Measurements from ENCODE around the gene PTPRN2.
"Not testable (repeated sequence)": the region's sequence is repeated elsewhere in the genome, so short reads cannot be mapped to it uniquely, and the experiment has no call there.

PTPRN2 gene

GRCh38 chr7:158419238-158419785, 168.3 kb downstream of the PTPRN2 start:
- no peak for DNase-seq (ENCODE audit: low spot score)

DNA sequence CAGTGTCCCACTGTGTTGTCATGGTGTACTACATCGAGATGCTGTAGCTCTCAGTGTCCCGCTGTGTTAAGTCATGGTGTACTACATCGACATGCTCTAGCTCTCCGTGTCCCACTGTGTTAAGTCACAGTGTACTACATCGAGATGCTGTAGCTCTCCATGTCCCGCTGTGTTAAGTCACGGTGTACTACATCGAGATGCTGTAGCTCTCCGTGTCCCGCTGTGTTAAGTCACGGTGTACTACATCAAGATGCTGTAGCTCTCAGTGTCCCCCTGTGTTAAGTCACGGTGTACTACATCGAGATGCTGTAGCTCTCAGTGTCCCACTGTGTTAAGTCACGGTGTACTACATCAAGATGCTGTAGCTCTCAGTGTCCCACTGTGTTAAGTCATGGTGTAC, 169.2 kb downstream of the PTPRN2 start:
- not testable (repeated sequence) for DNase-seq (ENCODE audit: low spot score)

- DNase-seq (ENCODE audit: low spot score): no peak
Measured at GRCh38 chr7:158416283-158416933, 171.2 kb downstream of the PTPRN2 start.

GRCh38 chr7:158415316-158415715, 172.3 kb downstream of the PTPRN2 start:
- no peak for DNase-seq (ENCODE audit: low spot score)

DNA sequence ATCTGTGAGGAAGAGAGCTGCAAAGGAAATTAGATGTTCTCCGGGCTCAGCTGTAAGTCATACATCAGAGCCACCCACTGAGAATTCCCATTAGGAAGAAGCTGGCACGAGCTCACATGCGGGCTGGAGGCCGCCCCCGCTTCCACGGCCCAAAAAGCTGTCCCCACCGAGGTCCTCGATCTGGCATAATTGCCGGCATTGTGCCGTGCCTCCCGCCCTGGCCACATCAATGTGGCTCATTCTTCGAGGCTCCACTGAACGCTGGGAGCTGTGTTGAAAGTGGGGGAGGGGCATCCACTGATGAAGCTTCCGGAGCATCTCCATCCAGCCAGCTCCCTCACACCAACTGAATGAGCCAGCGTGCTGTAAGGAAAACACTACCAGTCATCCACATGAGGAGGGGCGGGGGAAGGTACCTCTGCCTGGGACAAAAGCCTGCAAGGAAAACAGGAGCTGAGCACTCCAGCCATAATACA, 173.1 kb downstream of the PTPRN2 start:
- peak; percentile 56 for DNase-seq (ENCODE audit: low spot score)

GRCh38 chr7:158414002-158414401, 173.6 kb downstream of the PTPRN2 start:
- no peak for DNase-seq (ENCODE audit: low spot score)

DNA sequence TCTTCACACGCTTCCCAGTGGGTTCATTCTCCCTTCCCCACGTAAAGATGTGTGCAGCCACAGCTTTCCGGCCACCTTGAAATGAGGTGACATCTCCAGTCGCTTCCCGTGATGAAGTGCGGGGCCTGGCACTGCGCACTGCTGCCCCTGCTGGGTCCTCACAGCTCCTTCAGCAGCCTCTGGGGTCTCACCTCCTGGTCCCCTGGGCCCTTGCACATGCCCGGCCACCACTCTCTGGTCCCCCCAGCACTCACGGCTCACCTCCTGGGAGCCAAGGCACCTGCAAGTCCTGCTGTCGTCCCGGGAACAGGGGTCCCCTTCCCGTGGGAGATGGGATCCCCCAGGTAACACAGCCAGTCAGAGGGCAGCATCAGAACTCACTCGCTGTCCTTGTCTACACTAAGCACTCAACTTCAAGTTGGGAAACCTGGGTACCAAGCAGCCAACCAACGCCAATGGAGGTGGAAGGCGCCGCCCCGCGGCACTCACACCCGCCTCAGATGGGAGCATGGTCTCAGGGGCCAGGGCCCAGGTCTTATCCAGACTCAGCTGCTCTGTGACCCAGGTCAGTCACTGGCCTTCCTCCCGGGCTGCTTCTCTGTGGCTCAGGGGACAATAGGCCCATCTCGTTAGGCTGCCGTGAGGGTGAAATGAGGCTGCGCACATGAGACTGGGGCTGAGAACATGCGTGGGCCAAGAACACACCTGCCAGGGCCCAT, 176.2 kb downstream of the PTPRN2 start:
- no peak for DNase-seq (ENCODE audit: low spot score)

GRCh38 chr7:158410720-158411119, 176.9 kb downstream of the PTPRN2 start:
- no peak for DNase-seq (ENCODE audit: low spot score)

DNA sequence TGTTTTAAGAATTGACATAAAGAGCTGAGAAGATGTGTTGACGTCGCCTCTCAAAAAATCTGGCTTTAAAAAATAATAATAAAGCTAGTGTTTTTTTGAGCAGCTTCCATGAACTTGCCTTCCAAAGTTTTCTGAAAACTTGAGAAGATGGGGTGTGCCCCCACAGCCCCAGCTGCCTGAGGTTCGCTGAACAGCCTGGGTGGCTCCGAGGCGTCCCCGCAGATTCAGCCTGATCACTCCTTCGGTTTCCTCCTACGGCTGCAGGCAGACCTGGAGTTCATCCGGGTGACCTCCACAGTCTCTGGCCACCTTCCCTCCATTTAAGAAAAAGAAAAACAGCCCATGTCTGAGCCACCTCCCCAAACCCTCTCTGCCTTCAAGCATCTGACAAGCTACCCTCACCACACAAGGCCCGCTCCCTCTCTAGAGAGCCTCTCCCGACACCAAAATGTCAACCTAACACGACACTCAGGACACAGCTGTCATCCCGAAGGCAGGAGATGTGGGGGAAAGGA, 177.8 kb downstream of the PTPRN2 start:
- DNase-seq (ENCODE audit: low spot score): no peak

- no peak for DNase-seq (ENCODE audit: low spot score)
Measured at GRCh38 chr7:158409120-158409519, 178.5 kb downstream of the PTPRN2 start.

- DNase-seq (ENCODE audit: low spot score): no peak
Measured at GRCh38 chr7:158408318-158408920, 179.2 kb downstream of the PTPRN2 start.

DNA sequence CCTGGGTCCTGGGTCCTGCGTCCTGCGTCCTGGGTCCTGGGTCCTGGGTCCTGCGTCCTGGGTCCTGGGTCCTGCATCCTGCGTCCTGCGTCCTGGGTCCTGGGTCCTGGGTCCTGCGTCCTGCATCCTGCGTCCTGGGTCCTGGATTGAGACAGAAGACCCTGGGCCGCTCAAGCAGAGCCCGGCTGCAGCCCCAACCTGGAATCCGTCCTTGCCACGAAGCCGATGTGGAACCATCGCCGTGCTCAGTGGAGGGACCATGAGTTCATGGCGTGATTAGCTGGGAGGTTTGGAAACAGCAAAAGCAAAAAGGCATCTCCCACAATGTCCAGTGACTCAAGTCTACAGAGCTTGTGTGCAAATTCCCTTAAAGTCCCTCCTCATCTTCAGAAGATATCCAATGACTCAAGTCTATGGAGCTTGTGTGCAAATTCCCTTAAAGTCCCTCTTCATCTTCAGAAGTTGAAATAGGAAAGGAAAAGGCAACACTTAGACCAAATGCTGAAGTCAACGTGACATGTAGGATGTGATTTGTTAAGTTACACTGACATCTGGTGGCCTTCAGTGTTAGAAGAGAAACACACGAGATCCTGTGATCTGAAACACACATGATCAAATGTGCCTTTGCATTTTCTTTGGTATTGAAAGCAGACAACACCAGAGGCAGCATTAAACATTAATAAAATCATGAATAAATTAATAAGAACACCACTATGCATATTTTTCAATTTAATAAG, 179.9 kb downstream of the PTPRN2 start:
- peak; percentile 59 for DNase-seq (ENCODE audit: low spot score)

- DNase-seq (ENCODE audit: low spot score): no peak
Measured at GRCh38 chr7:158406801-158407200, 180.8 kb downstream of the PTPRN2 start.

GRCh38 chr7:158406364-158406763, 181.3 kb downstream of the PTPRN2 start:
- no peak for DNase-seq (ENCODE audit: low spot score)

DNA sequence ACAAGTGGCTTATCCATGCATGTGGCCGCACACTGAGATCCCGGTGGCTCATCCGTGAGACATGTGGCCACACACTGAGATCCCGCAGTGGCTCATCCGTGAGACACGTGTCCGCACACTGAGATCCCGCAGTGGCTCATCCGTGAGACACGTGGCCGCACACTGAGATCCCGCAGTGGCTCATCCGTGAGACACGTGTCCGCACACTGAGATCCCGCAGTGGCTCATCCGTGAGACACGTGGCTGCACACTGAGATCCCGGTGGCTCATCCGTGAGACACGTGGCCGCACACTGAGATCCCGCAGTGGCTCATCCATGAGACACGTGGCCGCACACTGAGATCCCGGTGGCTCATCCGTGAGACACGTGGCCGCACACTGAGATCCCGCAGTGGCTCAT, 181.9 kb downstream of the PTPRN2 start:
- DNase-seq (ENCODE audit: low spot score): not testable (repeated sequence)

GRCh38 chr7:158405324-158405723, 182.3 kb downstream of the PTPRN2 start:
- DNase-seq (ENCODE audit: low spot score): no peak

GRCh38 chr7:158404031-158404761, 183.4 kb downstream of the PTPRN2 start:
- DNase-seq (ENCODE audit: low spot score): no peak

- DNase-seq (ENCODE audit: low spot score): no peak
Measured at GRCh38 chr7:158403013-158403821, 184.4 kb downstream of the PTPRN2 start.

- DNase-seq (ENCODE audit: low spot score): no peak
Measured at GRCh38 chr7:158402471-158402870, 185.2 kb downstream of the PTPRN2 start.

DNA sequence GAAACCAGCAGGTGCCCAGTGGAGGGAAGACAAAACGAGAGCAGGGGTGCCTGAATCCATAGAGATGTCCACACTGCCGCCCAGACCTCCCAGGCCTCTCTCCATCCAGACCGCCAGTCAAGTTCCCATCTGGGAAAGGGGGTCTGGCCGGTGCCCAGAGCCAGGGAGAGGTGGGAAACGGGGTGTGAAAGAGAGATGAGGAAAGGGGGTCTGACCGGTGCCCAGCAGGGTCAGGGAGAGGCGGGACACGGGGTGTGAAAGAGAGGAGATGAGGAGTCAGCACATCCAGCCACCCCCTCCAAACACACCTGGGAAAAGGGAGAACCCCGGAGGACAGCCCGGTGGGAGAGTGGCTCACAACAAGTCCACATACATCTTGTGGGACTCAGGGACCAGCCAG, 185.8 kb downstream of the PTPRN2 start:
- no peak for DNase-seq (ENCODE audit: low spot score)

All from SW480 (cell line).